ENCODE results near the gene ROBO2.

GRCh38 chr3:77071364-77071763 is 31.5 kb downstream of the ROBO2 start:
- TF ChIP-seq CTCF (IDR thresholded peaks at IDR 0.05) = no peak
- TF ChIP-seq POLR2A (IDR thresholded peaks at IDR 0.05) = no peak
- TF ChIP-seq POLR2AphosphoS5 (IDR thresholded peaks at IDR 0.05; ENCODE audit: insufficient read depth in 1 of 2, low read depth in 1 of 2) = no peak

Data from vagina (tissue), 2 donors.